Neural progenitor cell (in vitro differentiated cells): Measurements from ENCODE around the gene ATXN10.

Experiments used
- CTCF ChIP-seq: fragments of 200-600 bp; sonication (generic); IDR thresholded peaks from 2 replicates; pipeline ENCODE4 v1.5.1; 2017; ENCODE audit warnings: antibody characterized with exemption, mild to moderate bottlenecking
- EZH2 ChIP-seq: fragments of 200-600 bp; sonication (generic); IDR thresholded peaks from 2 replicates; pipeline ENCODE4 v1.6.1; 2017; ENCODE audit warnings: antibody characterized with exemption, mild to moderate bottlenecking, moderate library complexity
- EZH2phosphoT487 ChIP-seq: fragments of 200-600 bp; sonication (generic); IDR thresholded peaks from 2 replicates; pipeline ENCODE4 v1.6.1; 2017; ENCODE audit warnings: antibody characterized with exemption

- TF ChIP-seq CTCF (no peak), EZH2 (no peak), EZH2phosphoT487 (no peak)
Measured at GRCh38 chr22:45752036-45752435, 80.4 kb downstream of the ATXN10 start.
